Measurements from ENCODE around the gene SGK1.
"Not testable (repeated sequence)": the region's sequence is repeated elsewhere in the genome, so short reads cannot be mapped to it uniquely, and the experiment has no call there.

SGK1 gene

DNA sequence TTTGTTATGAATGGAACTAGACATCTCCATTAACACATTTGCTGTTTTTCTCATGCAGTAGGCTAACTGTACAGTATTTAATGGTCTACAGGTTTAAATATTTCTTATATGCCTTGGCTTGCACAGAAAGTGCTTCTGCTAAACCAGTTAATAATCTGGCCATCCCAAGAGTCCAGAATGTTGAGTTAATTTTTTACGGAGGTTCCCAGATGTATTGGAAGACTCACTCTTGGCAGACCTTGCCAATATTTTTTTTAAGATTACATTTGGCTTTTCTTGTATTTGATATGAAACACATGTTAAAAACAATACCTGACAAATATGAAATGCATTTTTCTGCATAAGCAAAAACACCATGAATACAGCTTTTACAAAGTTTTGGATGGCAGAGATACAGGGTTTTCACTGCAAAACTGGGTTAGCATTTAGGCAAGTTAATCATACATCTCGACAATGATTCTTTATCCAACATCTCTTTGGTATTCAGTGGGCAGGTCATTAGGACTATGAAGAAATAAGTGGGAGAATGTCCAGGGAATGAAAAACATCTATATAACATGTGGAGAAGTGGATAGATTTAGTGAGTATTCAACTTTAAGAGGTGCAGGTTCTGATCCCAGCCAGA, 94.0 kb downstream of the SGK1 start:
- DNase-seq (ENCODE audit: low read depth in 2 of 2) = no peak

DNA sequence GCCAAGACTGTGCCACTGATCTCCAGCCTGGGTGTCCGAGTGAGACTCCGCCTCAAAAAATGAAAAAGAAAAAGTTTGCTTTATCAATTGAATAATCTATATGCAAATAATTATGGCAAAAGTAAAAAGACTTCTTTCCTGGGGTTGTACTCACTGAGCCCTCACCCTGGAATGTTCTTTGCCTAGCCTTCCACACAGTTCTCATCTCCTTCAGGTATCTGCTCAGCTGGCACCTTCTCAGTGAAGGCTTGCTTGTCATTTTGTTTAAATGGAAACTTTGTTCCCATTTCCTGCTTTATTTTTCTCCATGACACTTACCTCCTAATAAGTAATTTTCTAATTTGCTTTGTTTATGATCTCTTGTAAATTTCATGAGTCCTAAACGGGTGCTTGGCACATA, 96.7 kb downstream of the SGK1 start:
- no peak for DNase-seq (ENCODE audit: low read depth in 2 of 2)

DNA sequence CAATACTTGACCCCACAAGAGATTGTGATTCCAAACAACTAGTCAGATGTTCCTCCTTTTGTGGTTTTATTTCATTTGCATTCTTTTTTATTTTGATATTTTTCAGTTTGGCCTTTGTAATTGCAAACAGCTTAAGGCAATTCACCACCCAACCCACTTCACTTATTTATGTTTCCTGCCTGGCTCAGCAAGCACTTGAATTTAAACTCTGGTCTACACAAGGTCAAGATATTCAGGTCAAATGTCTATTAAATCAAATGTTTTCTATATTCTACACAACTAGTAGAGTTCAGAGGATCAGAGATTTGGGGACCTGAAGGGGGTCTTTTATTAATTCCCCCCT, 100.1 kb downstream of the SGK1 start:
- no peak for DNase-seq (ENCODE audit: low read depth in 2 of 2)

GRCh38 chr6:134217105-134217797, 100.7 kb downstream of the SGK1 start:
- no peak for DNase-seq (ENCODE audit: low read depth in 2 of 2)

DNA sequence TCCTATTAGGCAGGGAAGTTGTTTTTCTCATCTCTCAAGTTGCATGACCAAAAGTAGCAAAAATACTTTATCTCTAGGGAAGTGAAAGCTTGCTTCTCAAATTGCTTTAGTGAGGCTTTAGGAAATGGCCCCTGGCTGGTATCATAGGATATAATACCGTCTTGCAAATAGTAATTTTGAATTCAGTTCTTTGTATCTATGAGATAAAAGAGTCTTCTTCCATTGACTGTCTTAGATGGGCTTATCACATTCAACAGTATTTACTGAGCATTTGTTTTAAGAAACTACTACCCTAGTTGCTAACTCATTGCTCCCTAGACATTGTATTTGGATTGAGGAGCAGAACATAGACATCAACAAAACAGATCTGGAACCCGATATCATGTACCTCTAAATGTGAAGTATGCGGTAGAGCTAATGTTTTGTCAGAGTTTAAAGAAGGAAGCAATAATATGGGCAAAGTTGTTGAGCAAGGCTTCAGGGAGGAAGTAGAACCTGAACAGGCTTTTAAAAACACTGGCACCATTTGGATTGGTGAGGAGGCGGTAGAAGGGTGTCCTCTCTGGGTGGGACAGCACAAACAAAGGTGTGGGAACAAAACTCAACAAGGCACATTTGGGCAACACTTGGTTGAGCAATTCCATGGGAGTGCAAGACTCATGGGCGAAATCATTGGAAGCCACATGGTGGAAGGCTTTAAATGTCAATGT, 101.5 kb downstream of the SGK1 start:
- no peak for DNase-seq (ENCODE audit: low read depth in 2 of 2)

GRCh38 chr6:134213410-134213809, 104.5 kb downstream of the SGK1 start:
- not testable (repeated sequence) for DNase-seq (ENCODE audit: low read depth in 2 of 2)

- DNase-seq (ENCODE audit: low read depth in 2 of 2) = no peak
These were observed 106.6 kb downstream of the SGK1 start for GRCh38 chr6:134211297-134211696.

DNA sequence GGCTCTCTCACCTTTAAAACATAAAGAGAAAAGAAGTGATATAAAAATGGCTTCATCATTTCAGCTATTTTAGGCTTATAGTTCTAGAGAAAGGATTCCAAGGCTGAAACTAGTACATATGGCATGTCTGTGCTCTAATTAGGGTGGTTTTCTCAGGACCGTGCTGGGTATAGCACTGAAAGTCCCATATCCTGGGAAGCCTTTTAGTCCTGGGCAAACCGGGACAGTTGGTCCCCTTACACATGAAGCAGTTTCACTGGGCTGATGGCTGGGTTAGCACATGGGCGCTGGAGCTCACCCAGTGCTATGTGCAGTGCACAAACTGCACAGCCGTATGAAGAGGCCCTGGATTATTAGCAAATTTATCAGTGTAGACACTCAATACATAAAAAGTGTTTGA, 110.5 kb downstream of the SGK1 start:
- DNase-seq (ENCODE audit: low read depth in 2 of 2) = no peak

DNA sequence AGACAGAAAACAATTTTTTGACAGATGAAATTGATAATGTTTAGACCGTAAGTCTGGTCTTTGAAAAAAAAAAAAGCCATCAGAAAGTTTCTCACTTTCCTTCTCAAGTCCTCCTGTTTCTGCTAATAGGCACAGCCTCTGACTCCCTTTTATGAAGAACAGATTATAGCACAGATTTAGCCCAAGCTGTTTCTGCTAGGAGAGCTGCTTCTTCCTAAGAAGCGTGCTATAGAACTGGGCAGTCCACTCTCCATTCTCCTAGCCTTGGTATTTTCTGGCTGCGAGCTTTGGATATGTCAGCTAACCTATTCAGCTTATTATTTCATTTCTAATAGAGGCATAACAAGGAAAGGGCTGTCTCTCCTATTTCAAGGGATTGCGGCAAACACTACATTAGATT, 112.5 kb downstream of the SGK1 start:
- no peak for DNase-seq (ENCODE audit: low read depth in 2 of 2)

GRCh38 chr6:134204759-134205158, 113.2 kb downstream of the SGK1 start:
- not testable (repeated sequence) for DNase-seq (ENCODE audit: low read depth in 2 of 2)

- no peak for DNase-seq (ENCODE audit: low read depth in 2 of 2)
These were observed 113.9 kb downstream of the SGK1 start for GRCh38 chr6:134204031-134204430.

DNA sequence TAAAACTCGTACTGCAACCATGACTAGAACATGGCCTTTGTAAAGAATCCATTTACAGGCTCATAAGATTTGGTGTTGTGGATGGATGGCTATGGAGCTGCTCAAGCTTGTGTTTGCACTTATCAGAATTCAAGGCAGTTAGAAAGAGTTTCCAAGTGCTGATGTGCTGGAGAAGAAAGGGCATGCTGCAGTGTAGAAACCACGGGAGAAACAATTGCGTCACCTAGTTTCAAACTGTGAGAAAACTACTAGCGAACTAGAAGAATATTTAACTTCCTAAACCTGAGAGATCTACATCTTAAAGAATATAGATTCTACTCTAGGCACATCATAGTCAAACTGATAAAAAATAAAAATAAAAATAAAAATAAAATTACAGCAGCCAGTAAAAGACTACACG, 116.2 kb downstream of the SGK1 start:
- DNase-seq (ENCODE audit: low read depth in 2 of 2) = no peak

GRCh38 chr6:134199848-134200606, 117.9 kb downstream of the SGK1 start:
- no peak for DNase-seq (ENCODE audit: low read depth in 2 of 2)

- no peak for DNase-seq (ENCODE audit: low read depth in 2 of 2)
These were observed 119.8 kb downstream of the SGK1 start for GRCh38 chr6:134198093-134198492.

DNA sequence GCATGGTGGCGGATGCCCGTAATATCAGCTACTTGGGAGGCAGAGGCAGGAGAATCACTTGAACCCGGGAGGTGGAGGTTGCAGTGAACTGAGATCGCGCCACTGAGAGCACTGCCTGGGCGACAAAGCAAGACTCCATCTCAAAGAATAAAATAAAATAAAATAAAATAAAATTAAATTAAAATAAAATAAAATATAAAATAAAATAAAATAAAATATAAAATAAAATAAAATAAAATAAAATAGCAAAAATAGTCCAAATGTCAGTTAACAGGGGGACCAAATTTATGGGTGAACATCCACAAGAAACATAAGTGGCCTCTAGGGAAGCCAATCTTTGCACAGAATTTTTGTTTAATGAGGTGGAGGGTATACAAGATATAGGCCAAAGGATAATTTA, 120.2 kb downstream of the SGK1 start:
- not testable (repeated sequence) for DNase-seq (ENCODE audit: low read depth in 2 of 2)

DNA sequence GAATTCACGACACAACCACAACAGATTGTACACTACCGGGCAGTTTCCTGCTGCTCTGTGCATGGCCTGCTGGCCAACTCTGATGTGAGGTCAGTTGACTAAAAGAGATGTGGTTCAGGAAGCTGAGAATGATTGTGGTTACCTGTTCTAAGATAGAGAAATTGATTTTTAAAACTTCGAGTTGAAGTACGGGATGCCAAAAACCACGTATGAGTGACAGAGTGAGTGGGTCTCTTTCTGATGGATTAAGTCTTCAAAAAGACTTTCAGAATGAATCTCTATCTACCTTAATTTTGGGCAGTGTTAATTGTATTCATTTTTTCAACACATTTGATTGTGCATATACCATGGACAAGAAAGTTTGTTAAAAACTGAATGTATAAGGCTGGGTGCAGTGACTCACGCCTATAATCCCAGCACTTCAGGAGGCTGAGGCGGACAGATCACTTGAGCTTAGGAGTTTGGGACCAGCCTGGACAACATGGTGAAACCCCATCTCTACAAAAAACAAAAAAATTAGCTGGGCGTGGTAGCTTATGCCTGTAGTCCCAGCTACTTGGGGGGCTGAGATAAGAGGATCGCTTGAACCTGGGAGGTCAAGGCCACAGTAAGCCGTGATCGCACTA, 121.2 kb downstream of the SGK1 start:
- no peak for DNase-seq (ENCODE audit: low read depth in 2 of 2)

GRCh38 chr6:134195985-134196384, 121.9 kb downstream of the SGK1 start:
- DNase-seq (ENCODE audit: low read depth in 2 of 2) = no peak

GRCh38 chr6:134195164-134195906, 122.6 kb downstream of the SGK1 start:
- no peak for DNase-seq (ENCODE audit: low read depth in 2 of 2)

GRCh38 chr6:134193536-134194498, 124.1 kb downstream of the SGK1 start:
- DNase-seq (ENCODE audit: low read depth in 2 of 2) = no peak

GRCh38 chr6:134192609-134193008, 125.3 kb downstream of the SGK1 start:
- not testable (repeated sequence) for DNase-seq (ENCODE audit: low read depth in 2 of 2)
